Stomach (tissue), 4 donors: ENCODE data around the gene ZNF699.

ENCODE experiments used
- EP300 ChIP-seq: sonication (generic); formaldehyde crosslinking; IDR thresholded peaks from one replicate; pipeline ENCODE4 v1.6.1; 2017; ENCODE audit warnings: antibody characterized with exemption
- POLR2A ChIP-seq, 4 donors: fragments of 450-650 bp; IDR thresholded peaks; one replicate each; pipeline ENCODE4 v1.6.1; 2016; ENCODE audit warnings: antibody characterized with exemption in 4 of 4, control low read depth in 2 of 4, mild to moderate bottlenecking in 1 of 4, moderate library complexity in 1 of 4
- TF ChIP-seq, protein P1 (sequence below), 7 experiments: fragments of 450-650 bp in 4 of 7; fragments of 200-600 bp in 3 of 7; sonication (generic) in 3 of 7; IDR thresholded peaks; one replicate each; pipeline ENCODE4 v1.5.1; 2016 to 2019; ENCODE audit warnings: antibody characterized with exemption in 7 of 7, control low read depth in 2 of 7, mild to moderate bottlenecking in 1 of 7

- TF ChIP-seq, protein P1, sequence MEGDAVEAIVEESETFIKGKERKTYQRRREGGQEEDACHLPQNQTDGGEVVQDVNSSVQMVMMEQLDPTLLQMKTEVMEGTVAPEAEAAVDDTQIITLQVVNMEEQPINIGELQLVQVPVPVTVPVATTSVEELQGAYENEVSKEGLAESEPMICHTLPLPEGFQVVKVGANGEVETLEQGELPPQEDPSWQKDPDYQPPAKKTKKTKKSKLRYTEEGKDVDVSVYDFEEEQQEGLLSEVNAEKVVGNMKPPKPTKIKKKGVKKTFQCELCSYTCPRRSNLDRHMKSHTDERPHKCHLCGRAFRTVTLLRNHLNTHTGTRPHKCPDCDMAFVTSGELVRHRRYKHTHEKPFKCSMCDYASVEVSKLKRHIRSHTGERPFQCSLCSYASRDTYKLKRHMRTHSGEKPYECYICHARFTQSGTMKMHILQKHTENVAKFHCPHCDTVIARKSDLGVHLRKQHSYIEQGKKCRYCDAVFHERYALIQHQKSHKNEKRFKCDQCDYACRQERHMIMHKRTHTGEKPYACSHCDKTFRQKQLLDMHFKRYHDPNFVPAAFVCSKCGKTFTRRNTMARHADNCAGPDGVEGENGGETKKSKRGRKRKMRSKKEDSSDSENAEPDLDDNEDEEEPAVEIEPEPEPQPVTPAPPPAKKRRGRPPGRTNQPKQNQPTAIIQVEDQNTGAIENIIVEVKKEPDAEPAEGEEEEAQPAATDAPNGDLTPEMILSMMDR (IDR thresholded peaks at IDR 0.05), result no peak
- peak in 1 of 4 donors; percentile 16 for TF ChIP-seq POLR2A (IDR thresholded peaks at IDR 0.05)
- no peak for TF ChIP-seq EP300
Observed at GRCh38 chr19:9309139-9309973, at the start of gene ZNF699.
